Endothelial cell of hepatic sinusoid (primary cell): ENCODE data around the gene DHTKD1.
"Not testable (repeated sequence)": the region's sequence is repeated elsewhere in the genome, so short reads cannot be mapped to it uniquely, and the experiment has no call there.

Source experiments
- in situ Hi-C: cut with HindIII; loops from 2 replicates; pipeline ENCODE4 v1.10.0; 2017; ENCODE audit warnings: low sequenced_read_pairs

DHTKD1 gene

DNA sequence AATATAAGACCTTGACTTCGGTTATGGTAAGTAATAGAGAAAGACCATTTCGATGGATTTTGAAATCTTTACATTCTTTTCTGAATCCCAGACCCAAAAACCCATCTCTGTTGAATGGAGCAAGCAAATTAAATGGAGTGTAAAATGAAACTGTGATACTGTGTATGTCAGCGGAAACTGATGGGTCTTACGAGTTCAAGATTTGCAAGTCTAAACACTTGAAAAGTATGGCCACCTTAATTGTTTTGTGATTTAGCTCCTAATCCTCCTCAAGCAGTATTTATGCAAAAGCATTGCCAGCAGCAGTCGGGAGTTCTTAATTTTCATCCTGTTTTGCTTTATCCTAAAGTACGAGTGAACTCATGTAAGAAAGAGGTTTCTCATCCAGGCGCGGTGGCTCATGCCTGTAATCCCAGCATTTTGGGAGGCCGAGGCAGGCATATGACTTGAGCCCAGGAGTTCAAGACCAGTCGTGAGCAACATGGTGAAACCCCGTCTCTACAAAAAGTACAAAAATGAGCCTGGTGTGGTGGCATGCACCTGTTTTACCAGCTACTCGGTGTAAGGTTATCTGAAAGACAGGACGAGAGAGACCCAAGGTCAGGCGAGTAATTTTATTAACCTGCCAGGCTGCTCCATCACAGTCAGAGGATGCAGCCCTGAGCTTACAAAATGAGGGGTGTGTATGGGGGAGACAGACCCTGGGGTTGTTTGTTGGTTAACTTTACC, 5.8 kb upstream of the DHTKD1 start:
- in situ Hi-C loops, result no loop called here

DNA sequence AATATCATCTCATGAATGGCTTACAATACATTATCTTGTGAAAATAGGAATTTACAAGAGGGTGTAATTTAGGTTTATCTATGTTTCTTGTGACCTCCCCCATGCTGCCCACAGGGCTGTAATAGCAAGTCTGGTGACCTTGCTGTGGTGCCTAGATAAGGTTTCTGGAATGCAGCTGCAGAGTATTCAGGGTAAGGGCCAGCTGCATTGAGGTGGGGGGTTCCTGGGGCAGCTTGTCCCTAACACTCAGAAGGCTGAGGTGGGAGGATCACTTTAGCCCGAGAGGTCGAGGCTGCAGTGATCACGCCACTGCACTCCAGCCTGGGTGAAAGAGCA, 5.3 kb upstream of the DHTKD1 start:
- in situ Hi-C loops, result no loop called here

DNA sequence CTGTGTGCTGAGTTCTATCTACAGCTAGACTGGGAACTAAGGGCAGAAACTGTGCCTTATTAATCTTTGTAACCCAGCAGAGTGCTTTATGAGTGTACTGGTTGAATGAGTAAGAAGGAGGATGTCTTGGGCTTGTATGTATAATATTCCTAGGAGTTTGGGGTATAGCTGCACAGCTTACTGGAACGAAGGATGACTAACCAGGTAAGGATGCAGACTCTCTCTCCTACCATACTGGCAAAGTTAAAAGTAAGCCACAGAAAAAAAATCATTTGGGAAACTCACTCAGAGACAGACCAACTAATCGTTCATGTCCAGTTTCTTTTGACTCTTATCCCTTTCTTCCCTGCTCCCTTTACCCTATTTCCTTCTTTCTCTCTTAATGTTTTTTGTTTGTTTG, 1.4 kb upstream of the DHTKD1 start:
- in situ Hi-C loops, result no loop called here

DNA sequence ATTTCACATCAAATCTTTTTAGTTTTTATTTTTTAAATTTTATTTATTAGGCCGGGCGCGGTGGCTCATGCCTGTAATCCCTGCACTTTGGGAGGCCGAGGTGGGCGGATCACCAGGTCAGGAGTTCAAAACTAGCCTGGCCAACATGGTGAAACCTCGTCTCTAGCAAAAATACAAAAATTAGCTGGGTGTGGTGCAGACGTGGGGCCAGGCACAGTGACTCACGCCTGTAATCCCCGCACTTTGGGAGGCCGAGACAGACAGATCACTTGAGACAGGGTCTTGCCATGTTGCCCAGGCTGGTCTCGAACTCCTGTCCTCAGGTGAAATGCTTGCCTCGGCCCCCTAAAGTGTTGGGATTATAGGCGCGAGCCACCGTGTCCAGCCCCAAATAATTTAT, 2.7 kb downstream of the DHTKD1 start:
- in situ Hi-C loops, result not testable (repeated sequence)

DNA sequence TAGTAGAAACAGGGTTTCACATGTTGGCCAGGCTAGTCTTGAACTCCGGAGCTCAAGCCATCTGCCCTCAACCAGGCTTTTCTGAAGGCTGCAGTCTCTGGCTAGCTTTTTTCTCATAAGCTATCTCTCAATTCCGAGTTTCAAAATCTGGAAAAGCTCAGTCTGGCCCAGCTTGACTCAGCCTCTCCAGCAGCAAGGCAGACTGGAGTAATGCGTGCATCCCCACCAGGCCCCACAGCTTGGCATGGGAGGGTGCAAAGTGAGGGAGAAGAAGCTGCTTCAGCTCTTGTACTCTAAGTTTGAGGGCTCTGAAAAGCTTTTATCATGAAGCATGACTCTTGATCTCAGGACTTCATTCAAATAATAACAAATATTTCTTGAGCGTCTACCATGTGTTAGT, 4.8 kb downstream of the DHTKD1 start:
- in situ Hi-C loops, result no loop called here

DNA sequence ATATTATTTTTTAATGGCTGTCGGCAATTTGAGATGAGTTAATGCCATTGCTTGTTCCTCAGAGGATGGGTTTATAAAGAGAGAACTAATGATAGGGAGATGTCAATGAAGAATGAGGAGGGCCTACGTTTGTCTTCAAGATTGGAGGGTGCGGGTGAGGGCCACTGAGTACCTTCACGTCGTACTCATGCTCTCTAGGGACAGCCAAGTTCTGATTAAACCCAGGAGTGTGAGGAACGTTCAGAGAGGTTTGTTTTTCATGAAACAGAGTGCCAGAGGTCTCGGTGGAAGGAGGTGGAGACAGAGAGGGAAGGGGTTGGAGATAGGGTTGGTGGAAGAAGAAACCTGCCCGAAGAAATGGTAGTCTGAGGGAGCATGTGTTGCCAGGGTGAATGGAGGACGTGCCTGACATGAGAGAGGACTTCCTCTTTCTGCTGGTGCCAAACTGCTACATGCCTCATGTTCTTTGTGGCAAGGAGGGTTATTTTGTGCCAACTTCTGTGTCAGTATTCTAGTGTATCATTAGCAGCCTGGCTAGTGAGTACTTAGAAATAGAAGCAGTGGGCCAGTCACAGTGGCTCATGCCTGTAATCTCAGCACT, 8.9 kb downstream of the DHTKD1 start:
- in situ Hi-C loops, result no loop called here

DNA sequence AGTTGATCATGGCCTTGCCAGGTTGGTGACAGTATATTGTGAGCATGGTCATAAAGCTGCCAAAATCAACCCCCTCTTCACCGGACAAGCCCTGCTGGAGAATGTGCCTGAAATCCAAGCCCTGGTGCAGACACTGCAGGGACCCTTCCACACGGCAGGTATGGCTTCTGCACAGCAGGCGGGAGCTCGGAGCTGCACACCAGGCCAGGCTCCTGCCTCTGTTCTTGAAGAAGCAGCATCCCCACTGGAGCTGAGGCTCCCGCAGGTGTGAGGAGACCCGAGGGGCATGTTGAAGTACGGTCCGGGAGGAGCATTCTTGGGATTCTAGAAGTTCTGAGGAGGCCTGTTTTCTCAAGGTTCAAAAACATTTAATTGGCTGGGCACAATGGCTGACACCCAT, 12.7 kb downstream of the DHTKD1 start:
- in situ Hi-C loops, result no loop called here

DNA sequence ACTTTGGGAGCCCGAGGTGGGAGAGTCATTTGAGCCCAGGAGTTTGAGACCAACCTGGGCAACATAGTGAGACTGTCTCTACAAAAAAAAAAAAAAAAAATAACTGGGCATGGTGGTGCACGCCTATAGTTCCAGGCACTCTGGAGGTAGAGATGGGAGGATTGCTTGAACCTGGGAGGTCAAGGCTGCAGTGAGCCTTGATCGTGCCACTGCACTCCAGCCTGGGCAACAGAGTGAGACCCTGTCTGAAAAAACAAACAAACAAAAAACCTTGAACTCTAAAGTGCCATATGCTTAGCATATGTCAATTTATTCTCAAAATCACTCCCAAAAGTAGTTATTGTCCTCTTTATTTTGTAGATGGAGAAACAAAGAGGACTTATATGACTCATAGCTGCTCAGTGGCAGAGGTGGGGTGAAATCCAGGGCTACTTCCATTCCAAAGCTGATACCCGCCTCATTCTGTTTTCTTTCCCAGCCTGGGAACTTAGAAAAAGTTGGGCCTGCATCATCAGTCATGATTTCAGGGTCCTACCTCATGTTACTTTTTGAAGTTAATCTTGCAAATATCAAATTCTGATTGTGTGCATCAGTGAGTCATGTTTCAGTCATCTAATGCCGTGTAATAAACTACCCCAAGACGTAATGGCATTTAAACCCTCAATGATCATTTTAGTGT, 13.3 kb downstream of the DHTKD1 start:
- in situ Hi-C loops, result no loop called here

DNA sequence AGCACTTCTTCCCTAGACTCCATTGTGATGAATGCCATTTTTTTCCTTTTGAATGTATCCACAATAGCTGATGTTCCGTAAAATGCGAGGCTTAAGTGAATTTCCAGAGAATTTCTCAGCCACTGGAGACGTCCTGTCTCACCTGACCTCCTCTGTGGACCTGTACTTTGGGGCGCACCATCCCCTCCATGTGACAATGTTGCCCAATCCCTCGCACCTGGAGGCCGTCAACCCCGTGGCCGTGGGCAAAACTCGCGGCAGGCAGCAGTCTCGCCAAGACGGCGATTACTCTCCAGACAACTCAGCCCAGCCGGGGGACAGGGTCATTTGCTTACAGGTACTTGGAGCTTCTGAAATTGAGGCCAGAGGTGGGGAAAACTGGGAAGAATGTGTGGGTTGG, 20.2 kb downstream of the DHTKD1 start:
- in situ Hi-C loops, result no loop called here

DNA sequence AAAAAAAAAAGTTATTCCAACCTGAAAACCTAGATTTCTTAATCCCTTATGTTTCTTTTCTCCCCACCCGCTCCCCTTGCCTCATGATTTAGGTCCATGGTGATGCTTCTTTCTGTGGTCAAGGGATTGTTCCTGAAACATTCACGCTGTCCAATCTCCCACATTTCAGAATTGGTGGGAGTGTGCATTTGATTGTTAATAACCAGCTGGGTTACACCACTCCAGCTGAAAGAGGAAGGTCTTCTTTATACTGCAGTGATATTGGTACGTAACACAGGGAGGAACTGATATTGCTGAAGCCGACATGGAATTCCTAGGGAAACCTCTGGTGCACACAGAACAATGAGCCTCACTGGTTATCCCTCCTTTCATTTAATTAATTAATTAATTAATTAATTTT, 22.7 kb downstream of the DHTKD1 start:
- in situ Hi-C loops, result no loop called here

DNA sequence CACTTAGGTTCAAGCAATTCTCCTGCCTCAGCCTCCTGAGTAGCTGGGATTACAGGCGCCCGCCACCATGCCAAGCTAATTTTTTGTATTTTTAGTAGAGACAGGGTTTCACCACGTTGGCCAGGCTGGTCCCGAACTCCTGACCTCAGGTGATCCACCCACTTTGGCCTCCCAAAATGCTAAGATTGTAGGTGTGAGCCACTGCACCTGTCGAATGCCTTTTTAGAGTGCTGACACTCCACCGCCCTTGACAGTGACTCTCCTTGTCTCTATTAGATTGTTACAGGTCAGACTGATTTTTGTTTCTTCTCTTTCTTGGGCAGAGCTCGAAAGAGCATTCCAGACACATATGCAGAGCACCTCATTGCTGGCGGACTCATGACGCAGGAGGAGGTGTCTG, 28.6 kb downstream of the DHTKD1 start:
- in situ Hi-C loops, result not testable (repeated sequence)

DNA sequence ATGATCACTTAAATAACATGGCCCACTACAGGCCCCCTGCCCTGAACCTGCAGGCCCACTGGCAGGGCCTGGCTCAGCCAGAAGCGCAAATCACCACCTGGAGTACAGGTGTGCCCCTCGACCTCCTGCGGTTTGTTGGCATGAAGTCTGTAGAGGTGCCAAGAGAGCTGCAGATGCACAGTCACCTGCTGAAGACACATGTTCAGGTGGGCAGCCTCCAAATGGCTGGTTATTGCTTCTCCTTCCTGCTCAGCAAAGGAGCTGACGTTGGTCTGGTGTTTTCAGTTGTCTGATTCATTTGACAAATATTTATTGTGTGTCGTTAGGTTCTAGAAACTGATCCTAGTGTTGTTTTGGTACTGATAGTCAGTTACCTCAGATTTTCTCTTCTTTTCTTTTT, 29.0 kb downstream of the DHTKD1 start:
- in situ Hi-C loops, result no loop called here

DNA sequence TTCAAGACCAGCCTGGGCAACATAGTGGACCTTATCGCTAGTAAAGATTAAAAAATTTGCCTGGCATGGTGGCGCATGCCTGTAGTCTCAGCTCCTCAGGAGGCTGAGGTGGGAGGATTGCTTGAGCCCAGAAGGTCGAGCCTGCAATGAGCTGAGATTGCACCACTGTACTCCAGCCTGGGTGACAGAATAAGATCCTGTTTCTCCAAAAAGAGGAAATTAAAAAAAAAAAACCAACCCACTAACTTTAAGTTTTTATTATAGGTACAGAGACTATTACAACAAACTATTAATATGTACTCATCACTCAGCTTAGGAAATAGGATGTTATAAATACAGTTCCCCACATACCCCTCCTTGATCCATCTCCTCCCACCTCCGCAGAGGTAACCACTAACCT, 30.2 kb downstream of the DHTKD1 start:
- in situ Hi-C loops, result no loop called here

DNA sequence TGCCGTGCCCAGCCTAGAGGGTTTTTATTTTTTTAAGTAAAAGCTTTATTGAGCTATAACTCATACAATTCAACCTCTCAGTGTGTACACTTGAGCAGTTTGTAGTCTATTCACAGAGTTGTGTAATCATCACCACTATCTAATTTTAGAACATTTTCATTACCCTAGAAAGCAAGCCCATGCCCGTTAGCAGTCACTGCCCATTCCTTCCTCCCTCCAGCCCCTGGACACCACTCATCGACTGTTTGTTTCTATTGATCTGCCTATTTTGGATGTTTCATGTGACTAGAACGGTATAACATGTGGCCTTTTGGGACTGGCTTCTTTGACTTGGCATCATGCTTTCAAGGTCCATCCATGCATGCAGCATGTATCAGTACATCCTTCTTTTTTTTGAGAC, 35.0 kb downstream of the DHTKD1 start:
- in situ Hi-C loops, result no loop called here

DNA sequence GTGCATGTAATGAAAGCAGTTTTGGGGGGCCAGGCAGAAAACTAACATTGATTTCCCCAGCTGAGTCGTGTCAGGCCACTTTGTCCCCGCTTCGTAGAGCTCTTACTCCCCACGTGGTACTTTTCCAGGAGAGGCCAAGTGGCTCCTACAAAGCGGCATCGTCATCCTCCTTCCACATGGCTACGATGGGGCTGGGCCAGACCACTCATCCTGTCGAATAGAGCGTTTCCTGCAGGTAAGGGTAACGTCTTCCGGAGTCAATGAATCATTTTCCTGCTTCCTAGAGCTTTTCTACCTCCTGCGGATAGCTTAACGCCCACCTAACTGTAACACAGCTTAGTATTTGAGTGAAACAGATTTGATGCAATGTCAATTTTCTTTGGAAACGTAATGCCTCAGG, 39.0 kb downstream of the DHTKD1 start:
- in situ Hi-C loops, result no loop called here

DNA sequence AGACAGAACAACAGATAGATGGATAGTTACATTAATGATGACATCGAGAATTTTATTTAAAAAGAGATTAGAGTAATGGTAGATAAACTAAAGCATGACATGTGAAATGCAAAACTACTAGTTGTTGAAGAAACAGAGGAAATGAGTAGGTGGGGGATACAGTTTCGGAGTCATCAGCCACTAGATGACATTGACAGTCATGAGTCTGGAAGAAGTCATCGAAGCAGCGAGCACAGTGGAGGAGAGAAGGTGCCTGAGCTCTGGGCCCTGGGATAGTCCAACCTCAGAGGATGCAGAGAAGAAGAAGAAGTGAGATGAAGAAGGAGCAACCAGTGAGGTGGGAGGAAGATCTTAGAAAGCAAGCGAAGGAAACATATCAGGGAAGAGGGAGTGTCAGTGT, 40.5 kb downstream of the DHTKD1 start:
- in situ Hi-C loops, result no loop called here

DNA sequence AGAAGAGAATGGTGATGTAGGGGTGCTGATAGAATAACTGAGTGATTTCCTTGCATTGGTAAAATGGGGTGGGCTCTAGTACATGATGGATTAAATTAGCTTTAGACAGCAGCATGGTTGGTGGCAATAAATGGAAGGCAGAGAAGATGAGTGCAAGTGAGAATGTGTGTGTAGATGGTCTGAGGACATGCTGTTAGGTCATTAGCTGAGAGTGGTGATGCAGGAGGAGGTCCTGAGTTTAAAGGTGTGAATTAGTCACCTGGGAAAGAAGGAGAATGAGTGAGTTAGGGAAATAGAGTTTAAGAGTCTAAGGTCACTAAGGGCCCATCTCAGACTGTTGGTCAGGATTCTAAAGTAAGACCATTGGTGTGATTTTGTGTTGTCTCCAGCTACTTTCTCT, 42.8 kb downstream of the DHTKD1 start:
- in situ Hi-C loops, result no loop called here

DNA sequence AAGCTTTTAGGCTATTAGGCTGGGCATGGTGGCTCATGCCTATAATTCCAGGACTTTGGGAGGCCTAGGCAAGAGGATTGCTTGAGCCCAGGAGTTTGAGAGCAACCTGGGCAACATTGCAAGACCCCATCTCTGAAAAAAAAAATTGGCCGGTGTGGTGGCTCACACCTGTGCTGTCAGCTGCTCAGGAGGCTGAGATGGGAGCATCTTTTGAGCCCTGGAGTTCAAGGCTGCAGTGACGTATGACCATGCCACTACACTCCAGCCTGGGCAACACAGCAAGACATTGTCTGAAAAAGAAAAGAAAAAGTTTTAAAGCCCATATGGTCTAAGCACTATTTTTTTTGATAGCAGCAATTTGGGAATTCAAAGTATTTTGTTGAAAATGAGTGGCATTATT, 44.9 kb downstream of the DHTKD1 start:
- in situ Hi-C loops, result no loop called here

DNA sequence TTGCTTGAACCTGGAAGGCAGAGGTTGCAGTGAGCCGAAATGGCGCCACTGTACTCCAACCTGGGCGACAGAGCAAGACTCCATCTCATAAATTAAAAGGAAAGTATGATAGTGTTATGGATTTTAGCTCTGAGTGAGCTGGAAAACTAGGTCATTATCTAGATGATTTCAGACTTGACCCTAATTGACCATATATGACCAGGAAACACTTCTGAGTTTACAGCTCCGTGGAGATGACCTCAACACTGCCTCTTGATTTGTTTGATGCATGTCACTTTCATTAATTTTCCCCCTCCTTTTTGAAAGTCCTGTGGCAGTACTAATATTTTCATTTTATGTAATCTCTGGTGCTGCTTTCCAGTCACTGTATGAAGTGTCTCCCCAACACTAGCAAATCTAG, 52.9 kb downstream of the DHTKD1 start:
- in situ Hi-C loops, result no loop called here

DNA sequence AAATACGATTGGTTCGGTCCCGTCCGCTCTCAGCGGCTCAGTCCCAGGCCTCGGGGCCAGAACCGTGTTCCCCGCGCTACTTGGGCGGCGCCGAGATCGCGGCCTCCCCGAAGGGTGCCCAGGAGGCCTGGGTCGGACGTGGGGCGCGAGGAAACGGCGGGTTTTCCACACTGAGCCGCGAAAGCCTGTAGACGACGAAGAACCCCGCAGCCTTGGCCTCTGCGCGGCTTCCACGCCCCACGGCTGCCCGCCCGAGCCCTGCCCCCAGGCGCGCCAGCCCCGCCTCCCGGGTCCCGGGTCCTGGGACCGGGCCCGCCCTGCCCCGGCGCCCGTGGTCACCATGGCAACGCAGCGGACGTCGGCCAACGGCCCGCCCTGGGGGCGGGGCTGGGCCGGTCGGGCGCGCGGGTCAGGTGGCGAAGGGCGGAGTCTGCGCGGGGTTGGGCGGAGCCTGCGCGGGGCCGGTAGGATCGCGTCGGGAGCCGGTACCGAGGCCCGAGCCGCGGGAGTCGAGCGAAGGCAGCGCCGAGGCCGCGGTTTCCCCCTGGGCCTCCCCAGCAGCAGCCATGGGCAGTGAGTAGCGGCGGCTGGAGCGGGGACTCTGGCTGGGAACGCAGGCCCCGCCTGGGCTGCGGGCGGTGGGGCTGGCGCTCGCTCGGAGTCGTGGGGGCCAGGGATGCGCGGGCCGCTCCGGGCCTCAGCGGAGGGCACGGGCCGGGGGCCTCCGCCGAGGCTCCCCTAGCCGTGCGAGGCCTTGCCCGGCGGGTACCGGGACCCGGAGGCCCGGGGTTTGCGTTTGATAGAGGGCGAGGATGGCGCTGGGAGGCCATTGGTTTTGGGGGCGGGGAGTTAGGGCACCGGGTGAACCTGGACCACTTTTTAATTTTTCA, 60.7 kb downstream of the DHTKD1 start, which contains the start of gene SEC61A2:
SEC61A2 (plus strand) TSS at position 456 of the 890 bp plus-strand sequence; CDS start at position 567, 111 bp downstream.
- in situ Hi-C loops, result no loop called here

DNA sequence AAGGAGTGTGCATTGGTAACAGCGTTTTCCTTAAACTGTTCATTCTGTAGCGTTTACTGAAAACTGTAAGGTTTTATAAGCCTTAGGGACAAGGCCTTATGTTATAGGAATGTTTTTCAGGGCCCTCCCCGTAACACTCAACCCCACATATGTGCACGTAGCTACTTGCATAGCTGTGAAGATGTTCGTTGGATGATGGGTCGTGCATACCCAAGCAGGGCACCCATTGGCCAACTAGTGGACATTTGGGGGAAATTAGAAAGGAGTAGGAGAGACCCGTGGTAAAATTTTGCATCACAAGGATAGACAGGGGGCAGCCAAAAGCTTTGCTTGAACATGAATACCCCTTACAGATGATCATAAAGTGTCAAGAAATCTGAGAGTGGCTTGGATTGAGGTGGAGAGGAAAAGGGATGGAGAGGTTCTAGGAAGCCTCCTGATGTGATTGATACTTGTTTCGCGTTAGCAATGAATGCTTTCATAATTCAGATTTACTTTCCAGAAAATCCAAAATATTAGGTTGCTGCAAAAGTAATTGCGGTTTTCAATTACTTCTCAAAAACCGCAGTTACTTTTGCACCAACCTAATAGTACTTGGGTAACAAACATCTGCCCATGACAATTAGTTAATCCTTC, 61.6 kb downstream of the DHTKD1 start:
- in situ Hi-C loops, result no loop called here
